Lung microvascular endothelial cell (primary cell): ENCODE data around the gene RAPGEF4. TPM values are rescaled to one million over a fixed set of nuclear protein-coding genes. Genes with fewer than 3 reads are reported as not detected.

Experiments used
- DNase-seq, 2 donors: peaks; one replicate each; pipeline versions ENCODE4 v3.0.0 to v3.0.0-alpha.2; 2010; ENCODE audit warnings: low read depth in 2 of 2
- total RNA-seq: library from RNA; depleted of rRNA; stranded (reverse); fragments of >200 nt; gene quantifications from 2 replicates; pipeline ENCODE4 v1.2.1, GENCODE V29; 2014

RAPGEF4 gene
- total RNA-seq, 1 donor from 2014 or later: 17.3 TPM

DNA sequence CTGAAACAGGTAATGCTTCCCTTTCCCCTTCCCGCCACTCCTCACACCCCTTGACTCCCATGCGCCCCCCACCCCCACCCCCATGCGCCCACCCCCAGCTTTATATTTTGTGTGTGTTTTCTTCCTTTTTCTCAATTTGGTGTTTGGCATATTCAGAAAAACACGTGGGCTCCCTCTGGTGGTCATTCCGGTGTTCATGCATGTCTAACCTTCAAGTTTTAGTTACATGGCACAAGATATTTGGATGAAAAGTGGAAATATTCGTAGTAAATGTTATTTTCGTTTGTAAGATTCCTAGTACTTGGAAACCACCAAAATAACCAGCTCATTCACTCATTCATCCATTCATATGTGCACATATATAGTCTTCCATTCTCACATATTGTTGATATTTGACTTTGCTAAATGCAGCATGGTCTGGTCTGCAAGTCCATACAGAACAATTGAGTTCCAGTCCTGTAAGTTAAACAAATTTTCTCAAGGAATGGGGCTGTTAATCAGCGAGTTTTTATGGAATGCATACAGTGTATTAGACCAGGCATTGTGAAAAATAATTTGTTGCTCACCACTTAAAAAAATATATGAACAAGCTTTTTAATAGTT, 196.4 kb downstream of the RAPGEF4 start:
- DNase-seq: peak; percentile 86 to 90

DNA sequence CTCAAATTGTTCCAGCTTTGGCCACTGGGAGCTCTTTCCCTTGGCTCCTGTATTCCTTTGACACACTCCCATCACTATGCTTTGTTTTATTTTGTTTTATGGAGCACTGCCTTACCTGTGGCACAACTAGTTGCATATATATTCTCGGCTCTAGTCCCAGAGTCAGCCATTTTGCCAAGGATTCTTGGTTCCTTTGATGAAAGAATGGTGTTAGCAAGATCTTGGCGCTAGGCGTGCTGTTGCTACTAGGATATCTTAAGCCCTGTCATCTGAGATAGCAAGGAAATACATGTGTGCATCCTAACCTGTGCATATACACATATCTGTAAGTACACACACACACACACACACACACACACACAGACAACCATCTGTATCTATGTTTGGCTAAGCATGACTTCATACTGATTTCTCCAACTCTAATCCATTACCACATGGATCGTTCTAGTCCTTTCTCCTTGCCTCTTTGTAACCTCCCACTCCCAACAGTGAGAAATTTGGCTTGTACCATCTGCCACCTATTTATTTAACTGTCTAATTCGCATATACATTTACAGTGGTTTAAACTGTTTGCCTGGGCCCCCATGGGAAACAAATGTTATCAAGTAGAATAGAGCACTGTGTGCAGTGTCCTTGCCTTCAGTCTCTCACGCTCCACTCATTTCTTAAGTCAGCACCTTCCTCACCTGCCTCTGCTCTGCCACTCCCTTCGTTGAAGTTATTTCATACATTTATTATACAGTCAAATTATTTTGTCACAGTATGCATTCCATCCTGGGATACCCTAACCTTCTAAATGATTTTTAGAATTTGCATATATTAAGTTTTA, 202.5 kb downstream of the RAPGEF4 start:
- no peak for DNase-seq

DNA sequence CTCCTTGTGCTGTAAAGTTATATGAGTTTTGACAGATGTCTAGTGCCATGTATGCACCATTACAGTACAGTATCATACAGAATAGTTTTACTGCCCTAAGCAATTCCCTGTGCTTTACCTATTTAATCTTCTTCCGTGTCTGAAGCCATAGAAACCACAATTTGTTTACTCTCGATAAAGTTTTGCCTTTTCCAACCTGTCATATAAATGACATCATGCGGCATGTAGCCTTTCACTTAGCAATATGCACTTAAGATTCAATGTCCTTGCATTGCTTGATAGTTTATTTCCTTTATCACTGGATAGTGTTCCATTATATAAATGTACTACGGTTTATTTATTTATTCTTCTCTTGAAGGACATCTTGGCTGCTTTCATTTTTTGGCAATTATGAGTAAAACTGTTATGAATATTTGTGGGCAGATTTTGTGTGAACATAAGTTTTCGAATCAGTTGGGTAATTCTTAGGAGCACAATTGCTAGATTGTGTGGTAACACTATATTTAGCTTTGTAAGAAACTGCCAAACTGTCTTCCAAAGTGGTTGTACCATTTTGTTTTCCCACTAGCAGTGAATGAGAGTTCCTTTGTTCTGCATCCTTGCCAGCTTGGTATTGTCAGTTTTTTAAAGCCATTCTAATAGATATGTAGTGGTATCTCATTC, 203.2 kb downstream of the RAPGEF4 start:
- no peak for DNase-seq

DNA sequence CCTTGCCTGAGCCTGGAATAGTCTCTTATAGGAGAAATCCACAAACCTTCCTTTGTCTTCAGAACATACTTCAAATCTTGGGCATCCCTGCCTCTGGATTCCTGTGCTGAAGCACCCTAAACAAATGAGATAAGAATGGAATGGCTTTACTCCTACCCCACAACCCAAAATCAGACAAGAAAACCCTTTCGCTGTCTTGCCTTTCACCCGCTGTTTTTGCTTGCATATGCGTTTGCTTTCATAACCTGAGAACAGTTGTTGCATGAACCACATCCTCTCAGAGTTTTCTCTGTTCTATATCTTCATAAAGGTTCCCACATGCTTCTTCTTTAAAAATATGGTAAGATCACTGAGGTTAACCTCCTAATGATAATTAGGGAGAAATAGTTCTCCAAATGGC, 207.9 kb downstream of the RAPGEF4 start:
- no peak for DNase-seq

DNA sequence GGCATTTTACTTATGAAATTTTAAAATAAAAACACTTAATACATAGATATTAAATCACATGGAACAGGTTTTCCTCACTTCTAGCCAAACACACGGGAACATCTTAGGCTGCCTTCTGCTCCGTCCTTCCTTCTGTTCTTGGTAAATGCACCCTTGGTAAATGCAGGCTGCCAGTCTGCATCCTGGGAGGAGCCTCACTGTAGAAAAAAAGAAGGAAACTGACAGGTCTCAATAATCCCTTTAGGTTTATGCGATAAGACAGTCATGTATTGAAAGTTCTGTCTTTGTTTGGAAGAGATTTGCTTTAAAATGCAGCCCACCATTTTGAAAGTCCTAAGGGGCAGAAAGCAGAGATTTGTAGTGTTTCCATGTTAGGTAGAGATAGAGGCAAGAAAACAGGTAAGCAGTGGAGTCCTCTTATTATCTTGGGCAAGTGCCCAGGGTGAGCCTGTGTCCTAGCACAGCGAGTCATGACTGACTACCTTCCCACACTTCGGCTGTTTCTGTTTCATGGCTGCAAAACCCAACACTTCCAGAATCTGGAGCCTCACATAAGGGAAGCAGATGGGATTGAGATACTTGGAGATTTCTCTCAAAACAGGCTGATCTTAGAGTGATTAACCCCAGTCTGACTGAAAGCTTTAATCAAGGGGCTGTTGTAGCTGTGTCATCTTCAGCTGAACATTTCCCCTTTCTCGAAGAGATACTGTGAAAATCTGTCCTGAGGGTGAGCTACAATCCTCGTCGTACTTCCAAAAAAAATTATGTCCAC, 208.6 kb downstream of the RAPGEF4 start:
- DNase-seq: no peak

DNA sequence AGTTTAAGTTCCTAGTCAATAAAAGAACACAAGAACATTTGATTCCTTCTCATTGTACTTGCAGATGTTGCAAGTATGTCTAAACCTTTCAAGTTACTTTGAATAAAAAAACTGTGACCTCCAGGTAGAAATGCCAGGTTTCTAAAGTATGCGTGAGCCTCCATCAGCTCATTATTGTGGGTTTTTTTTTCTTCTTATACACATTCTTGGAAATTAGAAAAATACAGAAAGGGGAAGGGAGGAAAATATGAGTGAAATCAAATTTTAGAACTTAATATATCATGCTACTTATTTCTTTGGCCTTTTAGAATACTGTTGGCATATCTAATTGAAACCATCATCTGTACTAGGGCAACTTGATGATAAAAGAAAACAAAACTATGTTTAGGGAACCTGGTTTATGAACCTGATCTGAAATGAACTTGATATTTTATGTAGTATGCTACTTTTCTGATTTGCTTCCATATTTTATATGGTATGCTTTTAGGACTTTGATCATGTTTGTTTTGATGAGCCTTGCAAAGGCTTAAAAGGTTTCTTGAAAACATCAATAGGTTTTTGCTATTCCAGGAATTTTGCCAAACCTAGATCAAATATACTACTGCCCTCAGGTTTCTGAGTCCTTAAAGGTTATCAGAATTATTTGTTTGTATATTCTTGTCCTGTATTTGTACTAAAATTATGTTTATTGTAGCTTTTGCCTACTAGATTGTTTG, 209.3 kb downstream of the RAPGEF4 start:
- DNase-seq: no peak

DNA sequence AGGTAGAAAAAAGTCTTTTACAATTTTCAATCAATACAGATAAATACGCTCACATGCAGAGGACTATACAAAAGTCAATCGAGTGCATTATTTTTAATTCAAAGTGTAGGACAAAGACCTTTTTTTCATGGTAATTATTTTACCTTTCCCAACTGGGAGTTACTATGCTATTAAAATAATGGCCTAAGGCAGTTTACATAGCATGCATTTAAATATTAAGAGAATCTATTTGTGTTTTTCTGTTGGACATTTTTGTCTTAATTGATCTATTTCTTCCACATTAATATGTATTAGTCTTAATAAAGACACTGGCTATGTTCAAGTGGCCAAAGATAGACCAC, 209.8 kb downstream of the RAPGEF4 start:
- no peak for DNase-seq

DNA sequence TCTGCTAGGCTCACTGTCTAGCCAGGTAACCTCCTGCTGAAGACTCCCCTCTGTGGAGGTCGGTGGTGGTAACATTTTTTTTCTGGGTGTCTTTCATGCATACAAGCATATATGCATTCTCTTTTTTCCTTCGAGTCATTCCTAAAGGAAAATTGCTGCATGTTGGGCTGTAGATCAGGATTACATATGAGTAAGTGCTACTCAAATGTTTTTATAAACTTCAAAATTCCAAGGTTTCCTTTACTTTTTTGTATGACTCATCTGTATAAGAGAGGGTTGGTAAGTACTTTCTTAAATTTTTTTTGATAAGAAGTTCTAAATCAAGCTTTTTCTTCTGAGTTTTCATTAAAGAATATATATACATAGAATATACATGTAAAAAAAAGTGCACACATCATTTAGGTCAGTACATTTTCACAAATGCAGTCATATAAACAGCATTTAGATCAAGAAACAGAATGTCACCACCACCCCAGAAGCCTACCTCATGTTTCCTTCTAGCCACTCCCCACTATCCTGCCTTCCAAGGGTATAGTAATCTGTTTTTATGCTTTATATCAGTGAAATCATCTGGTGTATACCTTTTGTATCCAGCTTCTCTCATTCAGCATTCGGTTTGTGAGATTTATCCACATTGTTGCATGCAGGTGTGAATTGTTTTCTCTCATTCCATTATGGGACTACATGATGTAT, 212.0 kb downstream of the RAPGEF4 start:
- DNase-seq: peak in 1 of 2 donors; percentile 37

DNA sequence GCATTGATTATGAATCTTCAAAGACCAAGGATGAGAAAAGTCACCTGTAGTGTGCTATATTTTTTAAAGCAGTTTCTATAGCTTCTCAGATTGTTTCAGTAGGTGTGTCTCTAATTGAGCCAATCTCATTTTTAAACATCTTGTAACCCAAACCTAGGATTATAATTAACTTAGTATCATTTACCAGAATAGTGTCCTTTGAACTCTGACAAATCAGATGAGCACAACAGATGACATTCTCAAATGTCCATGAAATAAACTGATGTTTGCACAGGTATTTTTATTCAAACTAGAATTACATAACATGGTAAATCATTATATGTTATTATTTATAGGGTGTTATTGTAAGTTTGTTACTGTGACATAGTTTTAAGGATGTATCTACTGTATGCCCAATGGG, 213.9 kb downstream of the RAPGEF4 start:
- no peak for DNase-seq

DNA sequence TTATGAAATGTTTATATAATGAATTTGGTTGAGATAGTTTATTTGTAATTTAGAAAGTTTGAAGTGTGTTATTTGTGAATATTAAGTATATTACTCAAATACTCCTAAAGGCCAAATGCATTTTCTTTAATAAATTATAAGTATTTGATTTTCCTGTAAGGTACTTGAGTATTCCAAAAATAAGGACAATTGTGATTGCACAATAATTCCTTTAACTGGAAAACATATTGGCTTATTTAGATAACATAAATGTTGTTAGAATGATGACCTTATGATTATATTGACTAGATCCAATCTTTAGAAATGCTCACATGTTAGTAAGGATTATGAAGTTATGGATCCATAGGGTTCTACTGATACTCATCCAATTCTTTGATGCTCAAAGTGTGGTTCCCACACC, 214.9 kb downstream of the RAPGEF4 start:
- no peak for DNase-seq

DNA sequence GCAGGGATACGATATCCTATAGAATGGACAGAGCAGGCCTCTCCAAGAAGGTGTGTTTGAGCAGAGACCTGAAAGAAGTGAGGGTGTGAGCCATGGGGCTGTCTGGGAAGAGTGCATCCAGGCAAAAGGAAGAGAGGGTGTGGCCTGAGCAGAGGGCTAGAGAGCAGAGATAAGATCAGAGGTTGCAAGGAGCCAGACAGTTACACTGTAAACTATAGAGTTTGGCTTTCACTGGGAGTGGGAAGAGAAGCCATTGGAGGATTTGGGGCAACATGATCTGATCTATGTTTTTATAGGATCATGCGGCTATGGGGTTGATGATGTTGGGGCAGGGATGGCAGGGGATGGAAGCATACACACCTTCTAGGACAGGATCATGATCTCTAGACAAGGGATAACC, 215.9 kb downstream of the RAPGEF4 start:
- DNase-seq: no peak

DNA sequence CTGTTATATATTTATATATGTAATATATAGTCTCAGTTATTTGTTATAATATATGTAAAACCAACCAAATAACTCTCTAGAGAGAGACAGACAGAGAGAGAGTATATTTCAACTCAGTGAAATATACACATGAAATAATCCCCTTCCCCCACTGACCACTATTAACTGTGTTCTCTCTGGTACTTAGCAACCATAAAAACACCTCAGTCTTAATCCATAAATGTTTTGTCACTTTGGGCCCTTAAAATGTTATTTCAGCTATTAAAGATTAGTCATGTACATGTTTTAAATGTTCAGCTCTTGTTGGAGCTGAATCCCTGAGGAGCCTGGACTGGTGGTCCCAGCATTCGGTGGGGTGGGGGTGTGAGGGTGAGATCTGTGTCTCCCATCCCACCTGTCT, 217.8 kb downstream of the RAPGEF4 start:
- no peak for DNase-seq

DNA sequence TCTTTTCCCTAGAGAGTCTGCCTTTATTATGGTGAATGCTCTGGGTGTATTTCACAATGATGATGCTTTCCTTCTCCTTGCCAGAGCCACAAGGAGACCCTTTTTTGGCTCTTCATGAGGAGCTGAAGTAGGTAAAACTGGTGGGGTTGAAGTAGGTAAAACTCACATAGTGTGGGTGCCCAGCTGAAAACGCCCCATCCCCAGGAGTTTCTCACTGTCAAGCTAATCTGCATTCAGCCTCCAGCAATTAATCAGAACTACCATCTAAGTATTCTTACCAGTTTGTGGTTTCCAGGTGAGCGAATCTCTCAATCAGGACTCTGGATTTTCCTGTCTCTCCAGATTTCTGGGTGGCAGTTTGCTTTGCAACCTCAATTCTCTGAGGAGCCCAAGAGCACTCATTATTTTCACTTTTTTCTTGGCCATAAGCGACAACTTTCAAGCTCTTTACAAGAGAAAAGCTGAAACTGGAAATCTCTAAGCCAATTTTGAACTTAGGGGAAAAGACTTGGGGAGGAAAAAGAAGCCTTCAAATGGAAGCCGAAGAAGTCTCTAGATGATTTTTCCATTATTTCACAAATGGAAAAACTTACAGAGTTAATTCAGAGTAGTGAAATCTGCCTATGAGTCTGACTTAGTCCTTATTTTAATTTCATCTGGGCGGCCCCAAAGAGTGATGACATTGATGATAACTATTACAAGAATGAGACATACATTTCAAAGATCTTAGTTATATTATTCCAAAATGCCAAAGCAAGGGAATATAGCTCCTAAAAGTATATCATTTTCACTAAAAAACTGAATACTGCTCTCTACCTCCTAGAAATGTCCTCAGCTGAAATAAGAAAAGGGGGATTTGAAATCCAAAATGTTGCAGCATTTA, 218.6 kb downstream of the RAPGEF4 start:
- DNase-seq: no peak

DNA sequence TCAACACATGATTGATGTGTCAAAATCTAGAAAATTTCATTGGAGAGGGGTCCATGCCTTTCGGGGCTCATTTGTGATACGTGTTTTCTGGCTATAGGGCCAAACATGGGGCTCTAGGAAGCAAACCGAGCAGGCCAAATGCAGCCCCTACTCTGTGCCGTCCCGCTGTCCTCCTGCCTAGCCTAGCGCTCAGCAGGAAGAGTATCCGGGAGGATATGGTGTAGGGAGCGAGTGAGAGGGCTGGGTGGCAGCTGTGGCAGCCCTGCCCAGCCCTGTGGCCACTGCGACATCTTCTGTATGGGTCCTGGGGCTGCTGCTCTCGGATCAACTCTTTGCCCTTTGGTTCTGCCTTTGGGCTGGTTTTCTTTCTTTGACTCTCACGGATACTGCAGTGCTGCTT, 219.9 kb downstream of the RAPGEF4 start:
- no peak for DNase-seq

DNA sequence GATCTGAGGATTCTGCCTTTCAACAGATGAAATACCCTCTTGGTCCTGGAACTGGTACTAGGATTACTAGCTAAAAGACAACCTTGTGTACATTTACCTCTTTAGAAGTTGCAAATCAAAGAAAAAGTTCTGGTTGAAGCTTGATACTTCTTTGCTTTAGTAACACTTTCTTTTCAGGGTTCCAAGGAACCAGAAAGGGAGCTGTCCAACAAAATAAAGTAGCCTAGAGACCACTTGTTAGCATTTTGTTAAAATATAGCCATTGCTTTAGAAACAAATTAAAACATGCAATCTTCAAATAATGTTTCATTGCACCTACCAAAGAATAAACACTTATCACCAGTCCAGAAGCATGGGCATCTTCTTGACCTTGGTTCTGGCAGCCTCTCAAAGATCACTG, 222.1 kb downstream of the RAPGEF4 start:
- DNase-seq: no peak

DNA sequence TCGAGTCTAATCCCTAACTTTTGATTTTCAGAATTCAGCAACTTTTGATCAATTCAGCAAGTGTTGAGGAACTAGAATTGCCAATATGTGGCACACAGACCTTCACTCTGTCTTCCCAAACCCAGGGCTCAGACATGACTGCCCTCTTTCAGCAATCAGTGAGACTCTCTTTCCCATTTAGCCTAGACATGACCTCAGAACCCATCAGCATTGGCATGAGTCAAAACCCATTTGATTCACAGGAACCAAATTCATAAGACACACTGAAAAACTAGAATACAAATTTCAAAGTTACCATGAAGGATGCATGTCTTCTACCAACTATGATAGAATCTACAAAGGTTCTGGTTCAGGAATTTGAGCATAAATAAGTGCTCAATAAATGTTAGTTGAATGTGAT, 226.4 kb downstream of the RAPGEF4 start:
- DNase-seq: peak in 1 of 2 donors; percentile 27

DNA sequence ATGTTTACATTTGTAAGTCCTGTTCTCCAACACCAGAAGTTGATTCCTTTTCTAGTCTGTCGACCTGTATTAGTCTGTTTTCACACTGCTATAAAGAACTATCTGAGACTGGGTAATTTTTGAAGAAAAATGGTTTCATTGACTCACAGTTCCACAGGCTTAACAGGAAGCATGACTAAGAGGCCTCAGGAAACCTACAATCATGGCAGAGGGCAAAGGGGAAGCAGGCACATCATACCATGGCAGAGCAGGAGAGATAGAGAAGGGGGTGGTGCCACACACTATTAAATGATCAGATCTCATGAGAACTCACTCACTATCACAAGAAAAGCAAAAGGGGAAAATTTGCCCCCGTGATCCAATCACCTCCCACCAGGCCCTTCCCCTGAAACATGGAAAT, 227.2 kb downstream of the RAPGEF4 start:
- DNase-seq: peak; percentile 87 to 93

DNA sequence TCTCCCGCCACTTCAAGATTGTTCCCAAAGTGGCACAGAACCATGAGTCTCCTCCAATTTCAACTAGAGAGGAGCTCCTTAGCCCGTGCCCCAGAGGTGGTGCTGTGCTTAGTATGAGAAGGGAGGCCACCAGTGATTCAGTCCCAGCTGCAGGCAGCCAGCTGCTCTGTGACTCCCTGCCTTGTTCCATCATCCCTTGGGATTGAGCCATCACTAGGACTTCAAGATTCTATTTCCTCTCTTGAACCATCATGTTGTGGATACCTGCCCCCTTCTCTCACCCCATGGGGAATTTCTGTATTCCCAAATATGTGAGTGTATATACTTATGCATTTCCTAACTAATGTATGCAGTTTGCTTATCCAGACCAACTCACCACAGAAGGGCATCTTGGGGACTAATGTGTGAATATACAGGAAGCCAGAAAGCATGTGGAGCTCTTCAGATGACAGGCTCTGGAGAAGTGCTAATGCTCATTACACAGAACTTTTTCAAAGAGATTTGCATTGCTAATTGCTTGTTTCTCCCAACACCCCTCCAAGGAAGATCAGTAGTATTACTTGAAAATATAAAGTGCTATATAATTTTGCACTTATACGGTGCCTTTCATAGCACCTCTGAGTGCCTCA, 229.0 kb downstream of the RAPGEF4 start:
- peak in 1 of 2 donors; percentile 55 for DNase-seq
